Measurements from ENCODE around the gene DDI2.

DNA sequence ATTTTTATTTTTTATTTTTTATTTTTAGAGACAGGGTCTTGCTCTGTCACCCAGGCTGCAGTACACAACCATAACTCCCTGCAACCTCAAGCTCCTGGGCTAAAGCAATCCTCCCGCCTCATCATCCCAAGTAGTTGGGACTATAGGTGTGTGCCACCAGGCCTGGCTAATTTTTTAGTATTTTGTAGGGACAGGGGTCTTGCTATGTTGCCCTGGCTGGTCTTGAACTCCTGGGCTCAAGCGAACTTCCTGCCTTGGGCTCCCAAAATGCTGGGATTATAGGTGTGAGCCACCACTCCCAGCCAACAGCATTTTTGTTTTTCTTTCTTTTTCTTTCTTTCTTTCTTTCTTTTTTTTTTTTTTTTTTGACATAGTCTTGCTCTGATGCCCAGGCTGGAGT lies 80.9 kb downstream of the DDI2 start:
- TF ChIP-seq CTCF (IDR thresholded peaks at IDR 0.05; ENCODE audit: low read depth, low read length) (no peak), MAX (IDR thresholded peaks at IDR 0.05; ENCODE audit: low read depth, low read length) (no peak), MYC (IDR thresholded peaks at IDR 0.05; ENCODE audit: low read depth, low read length) (no peak), POLR2A (IDR thresholded peaks at IDR 0.05; ENCODE audit: extremely low read depth, insufficient read length) (no peak)
